Ovary (tissue), 3 donors: Measurements from ENCODE around the gene SF1.

Experiments used
- CTCF ChIP-seq, 3 donors: fragments of 450-650 bp in 2 of 3; fragments of 200-600 bp in 1 of 3; IDR thresholded peaks; one replicate each; pipeline versions ENCODE4 v1.5.1 to v1.8.0; 2016 to 2022; ENCODE audit warnings: antibody characterized with exemption in 3 of 3, mild to moderate bottlenecking in 1 of 3
- EP300 ChIP-seq: sonication (generic); formaldehyde crosslinking; IDR thresholded peaks from one replicate; pipeline ENCODE4 v1.6.1; 2017; ENCODE audit warnings: antibody characterized with exemption
- POLR2A ChIP-seq: fragments of 450-650 bp; IDR thresholded peaks from one replicate; pipeline ENCODE4 v1.6.1; 2017; ENCODE audit warnings: antibody characterized with exemption, mild to moderate bottlenecking, moderate library complexity
- donor health status: DM: no; HTN: no; CAD: no.

GRCh38 chr11:64717268-64717578 lies 61.1 kb downstream of the SF1 start:
- no peak for TF ChIP-seq CTCF (IDR thresholded peaks at IDR 0.05)
- no peak for TF ChIP-seq POLR2A
- TF ChIP-seq EP300, result no peak
